Fibroblast of lung (primary cell): ENCODE results near the gene TMEM170A.

Source experiments
- EZH2 ChIP-seq: IDR thresholded peaks from 2 replicates; pipeline ENCODE4 v1.5.1; 2012; ENCODE audit warnings: low read length, control low read depth, mild to moderate bottlenecking; ENCODE audit errors: missing control alignments
- TF ChIP-seq, protein P1 (sequence below), 2 donors: IDR thresholded peaks in 1 of 2; conservative IDR thresholded peaks in 1 of 2; 1 replicate in 1 of 2; 2 replicates in 1 of 2; pipeline ENCODE4 v1.5.1; 2011 to 2012; ENCODE audit warnings: low read length in 2 of 2, control low read depth in 1 of 2, inconsistent platforms in 1 of 2, low read depth in 1 of 2, mild to moderate bottlenecking in 1 of 2

- TF ChIP-seq, protein P1, sequence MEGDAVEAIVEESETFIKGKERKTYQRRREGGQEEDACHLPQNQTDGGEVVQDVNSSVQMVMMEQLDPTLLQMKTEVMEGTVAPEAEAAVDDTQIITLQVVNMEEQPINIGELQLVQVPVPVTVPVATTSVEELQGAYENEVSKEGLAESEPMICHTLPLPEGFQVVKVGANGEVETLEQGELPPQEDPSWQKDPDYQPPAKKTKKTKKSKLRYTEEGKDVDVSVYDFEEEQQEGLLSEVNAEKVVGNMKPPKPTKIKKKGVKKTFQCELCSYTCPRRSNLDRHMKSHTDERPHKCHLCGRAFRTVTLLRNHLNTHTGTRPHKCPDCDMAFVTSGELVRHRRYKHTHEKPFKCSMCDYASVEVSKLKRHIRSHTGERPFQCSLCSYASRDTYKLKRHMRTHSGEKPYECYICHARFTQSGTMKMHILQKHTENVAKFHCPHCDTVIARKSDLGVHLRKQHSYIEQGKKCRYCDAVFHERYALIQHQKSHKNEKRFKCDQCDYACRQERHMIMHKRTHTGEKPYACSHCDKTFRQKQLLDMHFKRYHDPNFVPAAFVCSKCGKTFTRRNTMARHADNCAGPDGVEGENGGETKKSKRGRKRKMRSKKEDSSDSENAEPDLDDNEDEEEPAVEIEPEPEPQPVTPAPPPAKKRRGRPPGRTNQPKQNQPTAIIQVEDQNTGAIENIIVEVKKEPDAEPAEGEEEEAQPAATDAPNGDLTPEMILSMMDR (conservative IDR thresholded peaks at IDR 0.05 in 1 of 2, IDR thresholded peaks at IDR 0.05 in 1 of 2; ENCODE audit: low read depth in 1 of 2, low read length in 2 of 2): no peak
- TF ChIP-seq EZH2: no peak
Measured at GRCh38 chr16:75421820-75422126, 42.7 kb downstream of the TMEM170A start.
